Thyroid gland (tissue), 4 donors: ENCODE results near the gene GATD1. TPM values are rescaled to one million over a fixed set of nuclear protein-coding genes. Genes with fewer than 3 reads are reported as not detected.

Experiments used
- DNase-seq, 2 donors: peaks; one replicate each; pipeline ENCODE4 v3.0.0-alpha.2; 2019
- H3K27ac ChIP-seq, 3 donors: fragments of 200-600 bp; sonication (generic); 1 replicate in 2 of 3; 2 replicates in 1 of 3; pipeline ENCODE4 v1.5.1; 2016 to 2019; ENCODE audit warnings: mild to moderate bottlenecking in 1 of 3, moderate library complexity in 1 of 3
- H3K27me3 ChIP-seq: fragments of 200-600 bp; sonication (generic); one replicate; pipeline ENCODE4 v1.5.1; 2019
- H3K36me3 ChIP-seq, 2 donors: fragments of 200-600 bp; sonication (generic); one replicate each; pipeline ENCODE4 v1.5.1; 2016 to 2019
- H3K4me1 ChIP-seq, 2 donors: fragments of 200-600 bp; sonication (generic); one replicate each; pipeline ENCODE4 v1.5.1; 2017 to 2019
- H3K4me3 ChIP-seq, 3 donors: fragments of 200-600 bp; sonication (generic); replicated peaks in 1 of 3; 1 replicate in 2 of 3; 2 replicates in 1 of 3; pipeline ENCODE4 v1.5.1; 2016; ENCODE audit warnings: mild to moderate bottlenecking in 1 of 3
- H3K9me3 ChIP-seq: fragments of 200-600 bp; sonication (generic); one replicate; pipeline ENCODE4 v1.5.1; 2017
- CTCF ChIP-seq, 6 experiments: fragments of 200-600 bp in 3 of 6; fragments of 450-650 bp in 3 of 6; sonication (generic) in 3 of 6; IDR thresholded peaks; one replicate each; pipeline ENCODE4 v1.5.1; 2016 to 2019; ENCODE audit warnings: antibody characterized with exemption in 6 of 6, mild to moderate bottlenecking in 2 of 6, inconsistent platforms in 1 of 6, moderate library complexity in 1 of 6
- POLR2A ChIP-seq, 2 donors: fragments of 450-650 bp; IDR thresholded peaks; one replicate each; pipeline ENCODE4 v1.6.1; 2017; ENCODE audit warnings: antibody characterized with exemption in 2 of 2, mild to moderate bottlenecking in 2 of 2, moderate library complexity in 1 of 2
- WGBS, 2 donors: methylation state at CpG; one replicate each; pipeline ENCODE4 v1.1.5; 2017; 5-methylcytosine and 5-hydroxymethylcytosine counted together
- intact Hi-C: fragments of 100-400 bp; cut with DNase I; formaldehyde crosslinking; loops from one replicate; pipeline ENCODE4 v1.15.1; 2023
- total RNA-seq, 4 donors: library from RNA; depleted of rRNA; stranded (reverse); fragments of >200 nt; gene quantifications; one replicate each; pipeline ENCODE4 v1.2.3, GENCODE V29; 2016

The GATD1 gene
- total RNA-seq, 4 donors from 2014 or later = 27.4 to 47.6 (median 35.5) TPM

GRCh38 chr11:764322-765024 lies 12.8 kb downstream of the GATD1 start:
- H3K27me3 ChIP-seq = no peaks in the 10 kb centered on the region
- no peak for TF ChIP-seq POLR2A (IDR thresholded peaks at IDR 0.05)
- no peak for TF ChIP-seq CTCF (IDR thresholded peaks at IDR 0.05)
- no peaks in the 10 kb centered on the region for H3K4me1 ChIP-seq
- H3K36me3 ChIP-seq = peaks cover 42 to 64% of the 10 kb centered on the region in 2 donors
- no peak for DNase-seq
- no peak overlapping the region for H3K27ac ChIP-seq
- no peak overlapping the region for H3K4me3 ChIP-seq
- WGBS, 2 donors = 90 to 92% methylated on average over 13 to 18 of the region's 18 CpGs
- intact Hi-C loops = no loop called here
- no peaks in the 10 kb centered on the region for H3K9me3 ChIP-seq

- intact Hi-C loops = no loop called here
- TF ChIP-seq POLR2A (IDR thresholded peaks at IDR 0.05) = no peak
- TF ChIP-seq CTCF (IDR thresholded peaks at IDR 0.05) = no peak
- H3K36me3 ChIP-seq = peaks cover 49 to 72% of the 10 kb centered on the region in 2 donors
- H3K4me3 ChIP-seq = no peak overlapping the region
- no peak for DNase-seq
- no peaks in the 10 kb centered on the region for H3K4me1 ChIP-seq
- no peaks in the 10 kb centered on the region for H3K9me3 ChIP-seq
- WGBS, 2 donors = 94% methylated on average over 14 to 20 of the region's 22 CpGs
- no peaks in the 10 kb centered on the region for H3K27me3 ChIP-seq
- no peak overlapping the region for H3K27ac ChIP-seq
These were observed 13.6 kb downstream of the GATD1 start for GRCh38 chr11:763549-764321.

- TF ChIP-seq CTCF (IDR thresholded peaks at IDR 0.05) = no peak
- no peak for TF ChIP-seq POLR2A (IDR thresholded peaks at IDR 0.05)
- H3K36me3 ChIP-seq = peaks cover 52 to 77% of the 10 kb centered on the region in 2 donors
- intact Hi-C loops = no loop called here
These were observed 14.2 kb downstream of the GATD1 start for GRCh38 chr11:763073-763463.

GRCh38 chr11:762421-763072 lies 14.7 kb downstream of the GATD1 start:
- Histone ChIP-seq H3K36me3 (peaks cover 52 to 83% of the 10 kb centered on the region in 2 donors), H3K27me3 (no peaks in the 10 kb centered on the region), H3K4me3 (no peak overlapping the region), H3K27ac (peak overlapping the region in 1 of 3 donors; percentile 9), H3K4me1 (no peaks in the 10 kb centered on the region), H3K9me3 (no peaks in the 10 kb centered on the region)
- DNase-seq = no peak
- no peak for TF ChIP-seq CTCF (IDR thresholded peaks at IDR 0.05)
- TF ChIP-seq POLR2A (IDR thresholded peaks at IDR 0.05) = no peak
- WGBS, 2 donors = 69 to 73% methylated on average over 8 to 10 of the region's 10 CpGs
- intact Hi-C loops = no loop called here

More at GRCh38 chr11:763073-763463, 14.2 kb downstream of the GATD1 start:
- DNase-seq = peak in 1 of 2 donors; percentile 31
- Histone ChIP-seq H3K9me3 (no peaks in the 10 kb centered on the region), H3K27me3 (no peaks in the 10 kb centered on the region), H3K27ac (no peak overlapping the region), H3K4me1 (no peaks in the 10 kb centered on the region), H3K4me3 (no peak overlapping the region)
- WGBS, 2 donors = 70 to 74% methylated on average over 18 to 20 of the region's 24 CpGs
